BE2C (cell line): Measurements from ENCODE around the gene ADCY4.

Experiments
- DNase-seq: peaks from one replicate; pipeline ENCODE4 v3.0.0-alpha.2; 2020
- H3K27me3 ChIP-seq: fragments of 250-450 bp; sonication (Bioruptor Pico); 2 replicates; pipeline ENCODE4 v1.5.1; 2020; ENCODE audit warnings: mild to moderate bottlenecking
- H3K36me3 ChIP-seq: fragments of 250-450 bp; sonication (Bioruptor Pico); 2 replicates; pipeline ENCODE4 v1.5.1; 2020; ENCODE audit warnings: mild to moderate bottlenecking
- H3K4me1 ChIP-seq: fragments of 250-450 bp; sonication (Bioruptor Pico); 2 replicates; pipeline ENCODE4 v1.5.1; 2020
- H3K4me3 ChIP-seq: 2 replicates; pipeline ENCODE4 v1.5.1; 2011; ENCODE audit warnings: low read depth, low read length
- H3K9me3 ChIP-seq: fragments of 250-450 bp; sonication (Bioruptor Pico); 2 replicates; pipeline ENCODE4 v1.5.1; 2020
- TF ChIP-seq, protein P1 (sequence below): IDR thresholded peaks from 2 replicates; pipeline ENCODE4 v1.5.1; 2012; ENCODE audit warnings: mild to moderate bottlenecking, low read depth, low read length

ADCY4 gene

GRCh38 chr14:24270537-24271133 lies 64.2 kb downstream of the ADCY4 start:
- peak overlapping the region; percentile 76 for H3K4me3 ChIP-seq
- no peaks in the 10 kb centered on the region for H3K36me3 ChIP-seq
- TF ChIP-seq, protein P1, sequence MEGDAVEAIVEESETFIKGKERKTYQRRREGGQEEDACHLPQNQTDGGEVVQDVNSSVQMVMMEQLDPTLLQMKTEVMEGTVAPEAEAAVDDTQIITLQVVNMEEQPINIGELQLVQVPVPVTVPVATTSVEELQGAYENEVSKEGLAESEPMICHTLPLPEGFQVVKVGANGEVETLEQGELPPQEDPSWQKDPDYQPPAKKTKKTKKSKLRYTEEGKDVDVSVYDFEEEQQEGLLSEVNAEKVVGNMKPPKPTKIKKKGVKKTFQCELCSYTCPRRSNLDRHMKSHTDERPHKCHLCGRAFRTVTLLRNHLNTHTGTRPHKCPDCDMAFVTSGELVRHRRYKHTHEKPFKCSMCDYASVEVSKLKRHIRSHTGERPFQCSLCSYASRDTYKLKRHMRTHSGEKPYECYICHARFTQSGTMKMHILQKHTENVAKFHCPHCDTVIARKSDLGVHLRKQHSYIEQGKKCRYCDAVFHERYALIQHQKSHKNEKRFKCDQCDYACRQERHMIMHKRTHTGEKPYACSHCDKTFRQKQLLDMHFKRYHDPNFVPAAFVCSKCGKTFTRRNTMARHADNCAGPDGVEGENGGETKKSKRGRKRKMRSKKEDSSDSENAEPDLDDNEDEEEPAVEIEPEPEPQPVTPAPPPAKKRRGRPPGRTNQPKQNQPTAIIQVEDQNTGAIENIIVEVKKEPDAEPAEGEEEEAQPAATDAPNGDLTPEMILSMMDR, result no peak
- no peaks in the 10 kb centered on the region for H3K27me3 ChIP-seq
- no peaks in the 10 kb centered on the region for H3K4me1 ChIP-seq
- no peaks in the 10 kb centered on the region for H3K9me3 ChIP-seq
- no peak for DNase-seq

DNA sequence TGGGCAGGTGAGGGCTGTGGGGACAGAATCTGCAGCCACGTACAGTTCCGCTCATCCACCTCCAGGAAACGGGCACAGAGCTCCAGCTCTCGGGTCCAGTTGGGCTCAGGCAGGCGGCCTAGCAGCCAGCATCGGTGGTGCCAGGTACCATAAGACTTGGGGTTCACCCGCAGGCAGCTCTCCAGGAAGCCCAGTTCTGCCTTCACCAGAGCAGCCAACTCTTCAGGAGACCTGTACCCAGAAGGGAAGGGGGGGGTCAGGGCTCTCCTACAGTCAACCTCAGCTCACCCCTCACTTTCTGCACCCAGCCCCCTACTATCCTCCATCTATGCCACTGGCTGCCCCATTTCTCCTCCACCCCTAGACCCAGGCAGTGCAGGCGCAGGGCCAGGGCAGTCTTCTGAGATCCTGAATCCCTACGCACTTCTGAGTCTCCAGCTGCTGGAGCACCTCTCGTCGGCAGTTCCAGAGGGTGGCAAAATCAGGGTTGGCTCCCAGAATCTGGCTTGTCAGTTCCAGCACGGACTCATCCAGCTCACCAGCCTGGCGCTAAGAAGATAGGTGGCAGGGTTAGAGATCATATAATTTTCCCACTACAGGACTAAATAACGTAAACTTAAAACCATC lies 64.8 kb downstream of the ADCY4 start:
- no peak for DNase-seq
- H3K27me3 ChIP-seq, result no peaks in the 10 kb centered on the region
- H3K36me3 ChIP-seq, result no peaks in the 10 kb centered on the region
- H3K9me3 ChIP-seq, result no peaks in the 10 kb centered on the region
- H3K4me3 ChIP-seq, result no peak overlapping the region
- H3K4me1 ChIP-seq, result no peaks in the 10 kb centered on the region
- TF ChIP-seq, protein P1, result no peak

DNA sequence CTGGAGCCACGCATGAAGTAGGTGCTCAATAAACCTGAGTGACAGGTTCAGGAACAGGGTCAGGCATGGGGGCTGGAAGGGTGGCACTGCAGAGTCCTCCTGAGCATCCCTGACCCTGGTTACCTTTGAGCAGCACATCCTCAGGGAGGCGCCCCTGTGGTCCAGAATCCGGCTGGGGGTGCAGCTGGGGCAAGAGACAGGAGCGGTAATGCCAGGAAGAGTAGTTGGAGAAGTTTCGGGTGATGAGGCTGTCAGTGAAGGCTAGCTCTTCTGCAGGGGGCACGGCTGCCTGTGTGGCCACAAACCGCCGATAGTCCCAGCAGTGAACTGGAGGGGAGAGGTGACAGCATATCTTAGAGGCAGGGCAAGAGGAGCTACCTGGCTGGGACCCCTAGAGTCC lies 65.5 kb downstream of the ADCY4 start:
- Histone ChIP-seq H3K4me3 (no peak overlapping the region), H3K36me3 (no peaks in the 10 kb centered on the region), H3K4me1 (no peaks in the 10 kb centered on the region), H3K27me3 (no peaks in the 10 kb centered on the region), H3K9me3 (no peaks in the 10 kb centered on the region)
- TF ChIP-seq, protein P1, result no peak
- DNase-seq, result no peak
